PC-3 (cell line): ENCODE data around the gene PIEZO1. TPM values are rescaled to one million over a fixed set of nuclear protein-coding genes. Genes with fewer than 3 reads are reported as not detected.

Source experiments
- ATAC-seq: fragments of 200-7000 bp; cut with Tn5 transposase; 2 replicates; pipeline ENCODE4 v1.9.1; 2020; ENCODE audit warnings: mild to moderate bottlenecking, moderate library complexity
- BruUV-seq: library from RNA; stranded (reverse); fragments of 400-500 nt; replicated peaks from 2 replicates; lab custom pipeline; 2021; lab: Mats Ljungman, UMichigan
- CTCF ChIA-PET: fragments of 300-600 bp; sonication (Branson Sonifier 250); formaldehyde crosslinking; loops from one replicate; lab custom pipeline; 2022; ENCODE audit warnings: antibody characterized with exemption; lab: Charles Lee
- POLR2A ChIA-PET: fragments of 300-600 bp; sonication (Branson Sonifier 250); formaldehyde crosslinking; loops from one replicate; lab custom pipeline; 2022; ENCODE audit warnings: antibody characterized with exemption; ENCODE audit not compliant: unreplicated experiment; lab: Charles Lee
- DNase-seq: peaks from one replicate; pipeline ENCODE4 v3.0.0-alpha.2; 2015
- H2AFZ ChIP-seq: fragments of 300-600 bp; sonication (generic); 2 replicates; pipeline ENCODE4 v1.6.0; 2016; ENCODE audit warnings: antibody characterized with exemption, low read length
- H3F3A ChIP-seq: fragments of 300-600 bp; sonication (generic); one replicate; pipeline ENCODE4 v1.6.0; 2017; ENCODE audit warnings: antibody characterized with exemption, low read length, control low read depth, mild to moderate bottlenecking; ENCODE audit not compliant: unreplicated experiment
- H3K27ac ChIP-seq: fragments of 300-600 bp; sonication (generic); 2 replicates; pipeline ENCODE4 v1.5.1; 2016; ENCODE audit warnings: mild to moderate bottlenecking, low read length
- H3K27me3 ChIP-seq: fragments of 300-600 bp; sonication (generic); 2 replicates; pipeline ENCODE4 v1.6.1; 2016; ENCODE audit warnings: low read length, mixed read lengths
- H3K36me3 ChIP-seq: fragments of 300-600 bp; sonication (generic); 2 replicates; pipeline ENCODE4 v1.6.1; 2016; ENCODE audit warnings: low read depth, mixed run types, low read length, mixed read lengths
- H3K4me1 ChIP-seq: fragments of 300-600 bp; sonication (generic); 2 replicates; pipeline ENCODE4 v1.5.1; 2016; ENCODE audit warnings: low read length; ENCODE audit not compliant: insufficient read depth
- H3K4me2 ChIP-seq: fragments of 300-600 bp; sonication (generic); 2 replicates; pipeline ENCODE4 v1.6.0; 2016; ENCODE audit warnings: low read length
- H3K4me3 ChIP-seq: fragments of 300-600 bp; sonication (generic); 2 replicates; pipeline ENCODE4 v1.5.1; 2016; ENCODE audit warnings: mild to moderate bottlenecking, low read length, mixed read lengths
- H3K79me2 ChIP-seq: fragments of 300-600 bp; sonication (generic); 2 replicates; pipeline ENCODE4 v1.6.1; 2017; ENCODE audit warnings: low read length, mixed read lengths
- H3K9ac ChIP-seq: fragments of 300-600 bp; sonication (generic); 2 replicates; pipeline ENCODE4 v1.6.0; 2016; ENCODE audit warnings: mild to moderate bottlenecking, low read length
- H3K9me2 ChIP-seq: fragments of 300-600 bp; sonication (generic); replicated peaks from 2 replicates; pipeline ENCODE4 v1.6.1; 2016; ENCODE audit warnings: mixed run types, low read length, mixed read lengths
- H3K9me3 ChIP-seq: fragments of 300-600 bp; sonication (generic); 2 replicates; pipeline ENCODE4 v1.6.1; 2016; ENCODE audit warnings: low read length, mixed read lengths
- H4K20me1 ChIP-seq: fragments of 300-600 bp; sonication (generic); 2 replicates; pipeline ENCODE4 v1.6.1; 2016; ENCODE audit warnings: low read length, mixed read lengths
- EZH2 ChIP-seq: fragments of 300-600 bp; sonication (generic); IDR thresholded peaks from one replicate; pipeline ENCODE4 v1.6.1; 2017; ENCODE audit warnings: antibody characterized with exemption, mild to moderate bottlenecking, low read length; ENCODE audit not compliant: unreplicated experiment
- EZH2phosphoT487 ChIP-seq: fragments of 300-600 bp; sonication (generic); IDR thresholded peaks from 2 replicates; pipeline ENCODE4 v1.6.1; 2018; ENCODE audit warnings: mild to moderate bottlenecking, antibody characterized with exemption, low read length, borderline replicate concordance
- intact Hi-C: fragments of 100-400 bp; cut with micrococcal nuclease; formaldehyde crosslinking; loops from 2 replicates; pipeline ENCODE4 v1.9.0; 2023
- total RNA-seq: library from RNA; depleted of rRNA; stranded (reverse); fragments of >200 nt; gene quantifications from 2 replicates; pipeline ENCODE4 v1.2.3, GENCODE V29; 2014
- TF ChIP-seq, protein P1 (sequence below): fragments of 300-600 bp; sonication (generic); conservative IDR thresholded peaks from 2 replicates; pipeline ENCODE4 v1.5.1; 2017; ENCODE audit warnings: antibody characterized with exemption, low read depth, mild to moderate bottlenecking, low read length

Gene PIEZO1
- total RNA-seq, 1 experiment from 2014 or later: 180 TPM

DNA sequence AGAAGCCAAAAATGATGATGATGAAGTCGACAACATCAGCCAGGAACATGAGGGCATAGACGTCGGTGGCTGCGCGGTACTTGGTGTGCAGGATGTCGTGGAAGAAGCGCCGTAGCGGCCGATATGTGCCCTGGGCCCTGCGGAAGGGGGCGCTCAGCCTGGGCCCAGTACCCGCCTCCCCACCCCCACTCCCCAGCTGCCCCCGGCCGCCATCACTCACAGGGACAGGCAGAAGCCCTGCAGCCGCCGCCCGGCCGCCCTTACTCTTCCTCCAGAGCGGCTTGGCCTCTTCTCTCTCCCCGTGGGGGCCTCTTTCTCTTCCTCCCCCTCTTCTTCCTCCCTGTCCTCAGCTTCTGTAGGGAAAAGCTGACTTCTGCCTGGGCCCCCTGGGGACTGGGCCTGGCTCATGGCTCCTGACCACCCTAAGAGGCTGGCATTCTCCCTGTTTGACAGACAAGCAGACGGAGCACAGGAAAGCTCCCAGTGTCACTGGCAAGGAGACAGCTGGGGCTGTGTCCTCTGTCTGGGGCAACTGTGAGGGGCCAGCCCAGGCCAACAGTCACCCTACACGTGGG is 64.5 kb downstream of the PIEZO1 start:
- Histone ChIP-seq H3K4me1 (no peaks in the 10 kb centered on the region), H3K9ac (no peak overlapping the region), H3K27ac (no peak overlapping the region), H2AFZ (no peak overlapping the region), H3K4me2 (no peak overlapping the region), H3F3A (no peaks in the 10 kb centered on the region), H3K4me3 (no peak overlapping the region), H3K79me2 (no peaks in the 10 kb centered on the region), H3K9me3 (no peaks in the 10 kb centered on the region), H3K9me2 (no peaks in the 10 kb centered on the region), H3K27me3 (no peaks in the 10 kb centered on the region), H3K36me3 (peaks cover 7% of the 10 kb centered on the region; the same call in 1 of the 2 replicates), H4K20me1 (no peaks in the 10 kb centered on the region)
- no peak for TF ChIP-seq EZH2phosphoT487
- TF ChIP-seq EZH2: no peak
- TF ChIP-seq, protein P1, sequence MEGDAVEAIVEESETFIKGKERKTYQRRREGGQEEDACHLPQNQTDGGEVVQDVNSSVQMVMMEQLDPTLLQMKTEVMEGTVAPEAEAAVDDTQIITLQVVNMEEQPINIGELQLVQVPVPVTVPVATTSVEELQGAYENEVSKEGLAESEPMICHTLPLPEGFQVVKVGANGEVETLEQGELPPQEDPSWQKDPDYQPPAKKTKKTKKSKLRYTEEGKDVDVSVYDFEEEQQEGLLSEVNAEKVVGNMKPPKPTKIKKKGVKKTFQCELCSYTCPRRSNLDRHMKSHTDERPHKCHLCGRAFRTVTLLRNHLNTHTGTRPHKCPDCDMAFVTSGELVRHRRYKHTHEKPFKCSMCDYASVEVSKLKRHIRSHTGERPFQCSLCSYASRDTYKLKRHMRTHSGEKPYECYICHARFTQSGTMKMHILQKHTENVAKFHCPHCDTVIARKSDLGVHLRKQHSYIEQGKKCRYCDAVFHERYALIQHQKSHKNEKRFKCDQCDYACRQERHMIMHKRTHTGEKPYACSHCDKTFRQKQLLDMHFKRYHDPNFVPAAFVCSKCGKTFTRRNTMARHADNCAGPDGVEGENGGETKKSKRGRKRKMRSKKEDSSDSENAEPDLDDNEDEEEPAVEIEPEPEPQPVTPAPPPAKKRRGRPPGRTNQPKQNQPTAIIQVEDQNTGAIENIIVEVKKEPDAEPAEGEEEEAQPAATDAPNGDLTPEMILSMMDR: no peak
- BruUV-seq: no TSS peak
- no peak for ATAC-seq
- POLR2A ChIA-PET: no interaction called here
- no peak for DNase-seq
- intact Hi-C loops: no loop called here
- CTCF ChIA-PET: no interaction called here

DNA sequence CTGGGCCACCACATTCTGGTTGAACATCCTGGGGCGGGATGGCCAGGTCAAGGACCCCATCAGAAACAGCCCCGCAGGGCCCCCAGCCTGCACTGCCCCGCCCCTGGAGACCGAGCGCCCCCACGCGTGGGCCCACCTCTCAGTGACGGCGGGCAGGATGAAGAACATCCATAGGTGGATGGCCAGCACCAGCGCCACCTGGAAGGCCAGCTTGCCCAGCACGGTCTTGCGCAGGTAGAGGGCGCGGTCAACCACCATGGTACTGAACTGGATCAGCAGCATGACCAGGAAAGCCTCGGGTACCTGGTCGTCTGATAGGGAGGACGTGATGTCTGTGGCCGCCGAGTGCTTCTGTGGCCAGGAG is 65.1 kb downstream of the PIEZO1 start:
- Histone ChIP-seq H3K9ac (no peak overlapping the region), H3K4me2 (no peak overlapping the region), H3K4me1 (no peaks in the 10 kb centered on the region), H3K27me3 (no peaks in the 10 kb centered on the region), H3K9me2 (no peaks in the 10 kb centered on the region), H2AFZ (no peak overlapping the region), H3K27ac (no peak overlapping the region), H3K9me3 (no peaks in the 10 kb centered on the region), H4K20me1 (no peaks in the 10 kb centered on the region), H3K4me3 (no peak overlapping the region), H3K79me2 (no peaks in the 10 kb centered on the region), H3K36me3 (peaks cover 7% of the 10 kb centered on the region; the same call in 1 of the 2 replicates), H3F3A (no peaks in the 10 kb centered on the region)
- ChIA-PET CTCF (no interaction called here), POLR2A (no interaction called here)
- BruUV-seq: no TSS peak
- no peak for ATAC-seq
- DNase-seq: no peak
- no peak for TF ChIP-seq EZH2
- TF ChIP-seq, protein P1: no peak
- TF ChIP-seq EZH2phosphoT487: no peak
- intact Hi-C loops: no loop called here

DNA sequence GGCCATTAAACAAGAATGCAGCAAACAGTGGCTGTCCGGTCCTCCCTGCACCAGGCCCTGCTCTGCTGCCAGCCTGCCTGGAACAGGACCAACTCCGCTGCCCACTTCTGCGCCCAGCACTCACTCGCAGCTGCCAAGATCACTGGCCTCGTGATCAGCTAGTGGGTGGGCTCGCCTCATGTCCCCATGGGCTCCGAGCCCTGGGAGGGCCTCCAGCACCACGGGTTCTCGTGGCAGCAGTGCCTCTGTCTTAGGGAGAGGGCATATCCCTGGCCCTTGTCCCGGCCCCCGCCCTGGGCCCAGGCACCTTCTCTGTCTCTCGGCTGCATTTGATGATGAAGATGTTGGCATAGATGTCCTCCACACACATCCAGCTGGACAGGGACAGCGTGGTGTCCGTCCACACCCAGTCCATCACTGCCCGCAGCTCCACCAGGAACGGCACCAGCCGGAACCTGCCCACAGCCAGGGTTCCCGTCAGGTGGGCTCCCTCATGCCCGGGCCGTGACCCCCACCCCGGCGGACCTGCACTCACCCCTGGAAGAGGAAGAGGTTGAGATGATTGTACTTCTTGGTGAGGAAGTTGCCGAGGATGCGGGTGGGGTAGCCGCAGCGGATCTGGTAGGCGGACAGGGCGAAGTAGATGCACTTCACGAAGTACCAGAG is 65.6 kb downstream of the PIEZO1 start:
- CTCF ChIA-PET: no interaction called here

More for the DNA sequence above, 65.6 kb downstream of the PIEZO1 start:
- no peaks in the 10 kb centered on the region for H3F3A ChIP-seq
- no peak overlapping the region for H3K27ac ChIP-seq
- H3K4me1 ChIP-seq: no peaks in the 10 kb centered on the region
- no peaks in the 10 kb centered on the region for H3K27me3 ChIP-seq
- TF ChIP-seq, protein P1: no peak
- TF ChIP-seq EZH2phosphoT487 (no peak), EZH2 (no peak)
- H3K9me3 ChIP-seq: no peaks in the 10 kb centered on the region
- ATAC-seq (no peak), DNase-seq (no peak)
- no peak overlapping the region for H3K9ac ChIP-seq
- H3K79me2 ChIP-seq: no peaks in the 10 kb centered on the region
- no peak overlapping the region for H3K4me3 ChIP-seq
- intact Hi-C loops: no loop called here
- POLR2A ChIA-PET: no interaction called here
- BruUV-seq: no TSS peak
- no peaks in the 10 kb centered on the region for H3K9me2 ChIP-seq
- H2AFZ ChIP-seq: no peak overlapping the region
- H4K20me1 ChIP-seq: no peaks in the 10 kb centered on the region
- peaks cover 7% of the 10 kb centered on the region; the same call in 1 of the 2 replicates for H3K36me3 ChIP-seq
- H3K4me2 ChIP-seq: no peak overlapping the region
